ENCODE results near the gene LMO1.

DNA sequence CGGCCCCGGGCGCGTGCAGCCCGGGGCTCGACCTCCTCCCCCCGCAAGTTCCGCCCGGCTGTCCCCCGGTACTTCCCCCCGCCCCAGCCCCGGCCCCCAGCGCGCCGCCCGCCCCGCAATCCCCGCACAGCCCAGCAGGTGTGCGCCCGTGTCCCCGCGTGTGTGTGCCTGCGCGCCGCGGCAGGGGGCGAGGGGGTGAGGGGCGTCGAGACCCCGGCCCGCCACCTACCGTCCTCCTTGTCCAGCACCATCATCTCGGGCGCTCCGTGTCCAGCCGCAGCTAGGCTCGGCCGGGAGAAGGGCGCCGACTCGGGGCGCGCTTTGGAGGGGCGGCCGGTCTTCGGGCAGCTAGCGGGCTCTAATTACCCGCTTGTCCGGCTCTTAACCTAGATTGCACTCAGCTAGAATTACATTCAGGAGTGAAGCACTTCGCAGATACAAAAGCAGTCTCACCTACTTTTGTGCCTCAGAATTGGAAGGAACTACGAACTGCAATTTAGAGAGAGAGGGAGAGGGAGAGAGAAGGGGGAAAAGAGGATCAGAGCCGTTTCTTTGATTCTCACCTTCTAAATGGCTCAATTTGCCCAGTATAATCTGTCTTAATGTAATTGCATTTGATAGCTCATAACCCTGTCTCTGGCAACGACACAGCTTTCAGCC, 439 bp downstream of the LMO1 start:
- TF ChIP-seq LEF1 (IDR thresholded peaks at IDR 0.05; ENCODE audit: borderline replicate concordance) (no peak), ZNF384 (IDR thresholded peaks at IDR 0.05) (no peak), ELF4 (IDR thresholded peaks at IDR 0.05) (no peak), TARDBP (IDR thresholded peaks at IDR 0.05) (no peak), FOXM1 (IDR thresholded peaks at IDR 0.05; ENCODE audit: borderline replicate concordance) (no peak), BHLHE40 (IDR thresholded peaks at IDR 0.05; ENCODE audit: borderline replicate concordance) (no peak), FOXA1 (IDR thresholded peaks at IDR 0.05) (no peak), HDGF (IDR thresholded peaks at IDR 0.05; ENCODE audit: borderline replicate concordance) (no peak)
- TF ChIP-seq, protein P1, sequence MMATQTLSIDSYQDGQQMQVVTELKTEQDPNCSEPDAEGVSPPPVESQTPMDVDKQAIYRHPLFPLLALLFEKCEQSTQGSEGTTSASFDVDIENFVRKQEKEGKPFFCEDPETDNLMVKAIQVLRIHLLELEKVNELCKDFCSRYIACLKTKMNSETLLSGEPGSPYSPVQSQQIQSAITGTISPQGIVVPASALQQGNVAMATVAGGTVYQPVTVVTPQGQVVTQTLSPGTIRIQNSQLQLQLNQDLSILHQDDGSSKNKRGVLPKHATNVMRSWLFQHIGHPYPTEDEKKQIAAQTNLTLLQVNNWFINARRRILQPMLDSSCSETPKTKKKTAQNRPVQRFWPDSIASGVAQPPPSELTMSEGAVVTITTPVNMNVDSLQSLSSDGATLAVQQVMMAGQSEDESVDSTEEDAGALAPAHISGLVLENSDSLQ (IDR thresholded peaks at IDR 0.05): no peak
